ENCODE results near the gene CD99L2.
A peak's percentile ranks its signal among the peaks of the same experiment; 100 is the strongest.

CD99L2 gene

GRCh38 chrX:150898343-150899190 is at the start of gene CD99L2:
TSS of gene CD99L2 (minus strand) at chrX:150898668. CDS start at chrX:150898588, 80 bp downstream.
- peak in 57 of 58 donors; percentile 9 to 90 (median 80) for DNase-seq

GRCh38 chrX:150944233-150944632 is 45.8 kb upstream of the CD99L2 start:
- DNase-seq = no peak

GRCh38 chrX:150942942-150943594 is 44.6 kb upstream of the CD99L2 start:
- DNase-seq = no peak

GRCh38 chrX:150941580-150941979 is 43.1 kb upstream of the CD99L2 start:
- no peak for DNase-seq

- DNase-seq = no peak
Observed at GRCh38 chrX:150940844-150941495, 42.5 kb upstream of the CD99L2 start.

- DNase-seq = no peak
Observed at GRCh38 chrX:150936556-150936955, 38.1 kb upstream of the CD99L2 start.

DNA sequence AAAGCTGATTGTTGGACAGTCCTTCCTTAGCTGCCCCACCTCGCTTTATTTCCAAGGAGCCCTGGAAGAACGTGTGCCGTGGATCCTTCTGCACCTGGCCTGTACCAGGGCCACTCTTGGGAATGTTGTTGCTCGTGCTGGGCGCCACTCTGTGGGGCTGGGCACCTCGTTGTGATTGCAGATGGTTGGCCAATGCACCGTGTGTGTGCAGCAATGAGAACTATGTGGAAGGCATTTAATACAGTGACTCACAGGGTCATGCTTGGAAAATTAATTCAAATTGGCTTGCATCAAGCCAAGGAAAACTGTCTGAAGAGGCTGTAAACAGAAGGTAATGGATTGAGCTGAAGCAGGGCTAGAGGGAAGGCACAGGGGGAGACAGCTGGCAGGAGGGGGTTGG is 37.0 kb upstream of the CD99L2 start:
- no peak for DNase-seq

GRCh38 chrX:150934453-150934852 is 36.0 kb upstream of the CD99L2 start:
- peak in 1 of 58 donors; percentile 2 for DNase-seq

GRCh38 chrX:150933945-150934350 is 35.5 kb upstream of the CD99L2 start:
- no peak for DNase-seq

DNA sequence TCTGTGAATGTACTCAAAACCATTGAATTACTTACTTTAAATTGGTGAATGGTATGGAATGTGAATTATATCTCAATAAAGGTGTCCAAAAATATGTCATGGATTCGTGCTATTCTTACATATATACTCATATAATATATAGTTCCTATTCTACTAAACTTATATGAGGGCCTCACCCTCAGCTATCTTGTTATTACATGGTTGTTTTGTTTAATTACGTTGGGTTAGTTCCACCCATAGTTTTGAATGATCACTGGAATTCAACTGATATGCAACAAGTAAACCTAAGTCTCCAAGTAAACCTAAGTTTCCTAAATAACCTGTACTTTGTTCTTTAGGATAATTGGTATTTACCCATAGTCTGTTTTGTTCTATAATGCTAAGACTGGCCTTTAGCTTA is 30.6 kb upstream of the CD99L2 start:
- DNase-seq = no peak

- no peak for DNase-seq
Observed at GRCh38 chrX:150926791-150927190, 28.3 kb upstream of the CD99L2 start.

DNA sequence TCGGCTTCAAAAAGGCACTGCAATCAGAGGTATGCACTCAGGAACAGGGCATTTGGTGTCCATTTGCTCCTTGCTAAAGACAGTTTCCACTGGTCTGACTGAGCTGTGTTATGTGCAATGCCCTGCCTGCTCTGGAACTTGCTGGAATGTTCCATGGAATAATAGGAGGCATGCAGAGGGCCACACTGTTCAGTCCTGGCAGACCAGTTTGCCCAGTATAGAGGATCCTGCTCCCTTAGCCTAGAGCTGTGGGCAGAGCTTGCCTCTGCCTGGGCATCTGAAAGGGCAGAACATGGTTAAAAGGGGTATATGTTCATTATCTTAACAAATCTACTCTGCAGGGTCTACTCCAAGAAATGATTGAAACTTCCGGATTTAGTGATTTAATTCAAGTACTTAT is 27.8 kb upstream of the CD99L2 start:
- DNase-seq = no peak

DNA sequence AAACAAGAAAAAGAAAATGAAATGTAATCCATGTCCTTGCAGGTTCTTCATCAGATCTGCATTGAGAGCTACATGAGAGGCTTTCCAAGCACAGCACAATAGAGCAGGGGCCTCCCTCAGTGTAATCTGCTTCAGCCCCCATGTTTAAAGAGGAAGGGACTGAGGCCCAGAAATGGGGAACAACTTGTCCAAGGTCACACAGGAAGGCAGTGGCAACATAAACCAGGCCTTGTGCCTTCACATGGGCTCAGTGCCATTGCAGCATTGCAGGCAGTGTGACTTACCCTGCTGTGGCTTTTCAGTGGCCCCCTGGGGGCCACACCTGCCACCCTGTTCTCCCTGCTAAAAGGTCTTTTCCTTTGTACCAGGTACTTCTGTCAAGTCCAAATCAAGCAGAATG is 20.9 kb upstream of the CD99L2 start:
- DNase-seq = no peak

DNA sequence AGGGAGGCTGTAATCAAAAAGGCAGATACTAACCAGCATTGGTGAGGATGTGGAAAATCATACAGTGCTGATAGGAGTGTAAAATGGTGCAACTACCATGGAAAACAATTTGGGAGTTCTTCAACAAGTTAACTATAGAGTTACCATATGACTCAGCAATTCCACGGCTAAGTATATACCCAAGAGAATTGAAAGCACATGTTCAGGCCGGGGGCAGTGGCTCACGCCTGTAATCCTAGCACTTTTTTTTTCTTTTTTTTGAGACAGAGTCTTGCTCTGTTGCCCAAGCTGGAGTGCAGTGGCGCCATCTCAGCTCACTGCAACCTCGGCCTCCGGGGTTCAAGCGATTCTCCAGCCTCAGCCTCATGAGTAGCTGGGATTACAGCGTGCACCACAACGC is 15.0 kb upstream of the CD99L2 start:
- DNase-seq = no peak

- no peak for DNase-seq
Observed at GRCh38 chrX:150907474-150907873, 9.0 kb upstream of the CD99L2 start.

DNA sequence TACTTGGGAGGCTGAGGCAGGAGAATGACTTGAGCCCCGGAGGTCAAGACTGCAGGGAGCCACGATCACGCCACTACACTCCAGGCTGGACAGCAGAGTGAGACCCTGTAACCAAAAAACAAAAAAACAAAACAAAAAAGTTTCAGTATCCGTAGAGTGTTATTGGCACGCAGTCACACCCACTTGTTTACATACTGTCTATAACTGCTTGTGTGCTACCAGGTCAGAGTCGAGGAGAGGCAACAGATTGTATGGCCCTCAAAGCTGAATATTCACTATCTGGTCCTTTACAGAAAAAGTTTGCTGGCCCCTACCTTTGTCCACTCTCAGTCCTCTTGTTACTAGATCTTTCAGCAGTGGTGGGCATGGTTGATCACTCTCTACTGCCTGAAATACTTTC is 8.2 kb upstream of the CD99L2 start:
- no peak for DNase-seq

- DNase-seq = no peak
Observed at GRCh38 chrX:150905293-150905692, 6.8 kb upstream of the CD99L2 start.

DNA sequence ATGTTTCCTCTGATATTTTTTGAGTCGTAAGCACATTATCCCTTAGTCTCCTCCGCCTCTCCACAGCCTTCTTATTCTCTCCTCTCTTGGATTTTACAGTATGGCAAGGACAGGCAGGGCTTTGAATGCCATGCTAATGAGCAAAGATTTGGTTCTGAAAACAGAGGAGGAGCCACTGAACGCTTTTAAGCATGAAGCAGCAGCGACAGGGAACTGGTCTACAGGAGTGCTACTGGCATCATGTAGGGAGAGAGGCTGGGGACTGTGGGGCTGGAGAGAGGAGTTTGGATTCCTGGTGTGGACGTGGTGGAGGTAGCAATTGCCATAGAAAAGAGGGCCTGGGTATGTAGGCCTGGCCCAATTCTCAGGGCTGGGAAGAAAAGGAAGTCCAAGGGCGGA is 4.6 kb upstream of the CD99L2 start:
- DNase-seq = no peak

GRCh38 chrX:150902434-150903109 is 4.1 kb upstream of the CD99L2 start:
- DNase-seq = no peak

DNA sequence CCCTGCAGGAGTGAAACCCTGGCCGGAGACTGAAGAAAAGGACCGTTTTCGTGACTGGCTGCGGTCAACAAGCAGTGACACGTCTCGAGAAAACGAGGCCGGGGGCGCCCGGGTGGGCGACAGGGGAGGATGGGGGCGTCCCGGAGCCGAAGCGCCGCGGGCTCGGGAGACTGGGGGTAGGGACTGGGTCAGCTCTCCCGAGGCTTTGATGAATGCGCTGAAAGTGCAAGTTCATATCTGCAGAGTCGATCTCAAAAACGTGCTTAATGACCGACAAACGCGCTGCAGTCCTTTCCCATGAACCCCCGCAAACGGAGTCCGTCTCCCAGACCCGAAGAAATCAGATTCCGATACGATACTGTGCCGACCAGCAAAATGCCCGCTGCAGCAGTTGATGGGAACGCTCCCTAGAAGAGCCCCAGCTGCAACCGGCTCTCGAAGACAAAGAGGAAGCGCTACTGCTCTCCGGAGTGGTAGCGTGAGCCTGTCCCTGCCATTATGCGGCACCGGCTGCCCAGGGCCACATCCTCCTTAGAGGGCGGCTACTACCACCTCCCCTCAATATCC is 806 bp upstream of the CD99L2 start:
- peak in 52 of 58 donors; percentile 0 to 48 (median 18) for DNase-seq
